A549 treated with CpdA at 1 μM for 4 hours (cell line): ENCODE data around the gene HSPA8. TPM values are rescaled to one million over a fixed set of nuclear protein-coding genes. Genes with fewer than 3 reads are reported as not detected.

ENCODE experiments used
- total RNA-seq: library from RNA; stranded (reverse); fragments of 200-300 nt; extraction: Qiagen RNA extraction; gene quantifications from 5 replicates; pipeline ENCODE4 v1.2.3, GENCODE V29; 2022; ENCODE audit warnings: low read depth

The HSPA8 gene
- 1,734 to 2,080 TPM (median 1,815 TPM) in 5 replicates for total RNA-seq

GRCh38 chr11:123061403-123062157 is at the start of gene HSPA8:
Gene HSPA8 (minus strand): TSS chr11:123062136. CDS start chr11:123061324, 812 bp downstream.

Other genes starting within 250 kb of the HSPA8 start
- 0.07 to 0.09 TPM in 2 of 5 replicates, not detected in the others for gene CRTAM, start 223.6 kb downstream of the HSPA8 start, total RNA-seq
- gene JHY, start 179.4 kb downstream of the HSPA8 start, total RNA-seq: 3.1 to 4.2 TPM (median 3.4 TPM) in 5 replicates
- not detected in 5 replicates for gene BSX, start 80.3 kb downstream of the HSPA8 start, total RNA-seq
- 22.8 to 35.9 TPM (median 31.0 TPM) in 5 replicates for gene CLMP, start 133.1 kb upstream of the HSPA8 start, total RNA-seq